Esophagus squamous epithelium (tissue), 5 donors: Measurements from ENCODE around the gene CHPT1. TPM values are rescaled to one million over a fixed set of nuclear protein-coding genes. Genes with fewer than 3 reads are reported as not detected.
"Not testable (repeated sequence)": the region's sequence is repeated elsewhere in the genome, so short reads cannot be mapped to it uniquely, and the experiment has no call there.

ENCODE experiments used
- DNase-seq: peaks from one replicate; lab custom pipeline; 2025; lab: John Stamatoyannopoulos, UW
- H3K27ac ChIP-seq, 4 donors: fragments of 200-600 bp; sonication (generic); one replicate each; pipeline ENCODE4 v1.5.1; 2016 to 2019; ENCODE audit warnings: mild to moderate bottlenecking in 1 of 4
- H3K27me3 ChIP-seq, 4 donors: fragments of 200-600 bp; sonication (generic); 1 replicate in 3 of 4; 2 replicates in 1 of 4; pipeline versions ENCODE4 v1.5.1 to v1.6.0; 2017 to 2021; ENCODE audit warnings: antibody characterized with exemption in 1 of 4
- H3K36me3 ChIP-seq, 3 donors: fragments of 200-600 bp; sonication (generic); one replicate each; pipeline ENCODE4 v1.5.1; 2016 to 2019
- H3K4me1 ChIP-seq, 3 donors: fragments of 200-600 bp; sonication (generic); one replicate each; pipeline ENCODE4 v1.5.1; 2017 to 2019
- H3K4me3 ChIP-seq, 4 donors: fragments of 200-600 bp; sonication (generic); 1 replicate in 3 of 4; 2 replicates in 1 of 4; pipeline ENCODE4 v1.5.1; 2016 to 2019; ENCODE audit warnings: mild to moderate bottlenecking in 2 of 4, moderate library complexity in 1 of 4
- H3K9me3 ChIP-seq, 3 donors: fragments of 200-600 bp; sonication (generic); one replicate each; pipeline ENCODE4 v1.5.1; 2016 to 2019
- CTCF ChIP-seq, 6 experiments: fragments of 450-650 bp in 4 of 6; fragments of 200-600 bp in 2 of 6; sonication (generic) in 2 of 6; IDR thresholded peaks; one replicate each; pipeline ENCODE4 v1.5.1; 2016 to 2019; ENCODE audit warnings: antibody characterized with exemption in 6 of 6, mild to moderate bottlenecking in 4 of 6, moderate library complexity in 4 of 6
- POLR2A ChIP-seq, 4 donors: fragments of 450-650 bp; IDR thresholded peaks; one replicate each; pipeline ENCODE4 v1.6.1; 2017; ENCODE audit warnings: antibody characterized with exemption in 4 of 4, mild to moderate bottlenecking in 4 of 4, moderate library complexity in 3 of 4
- WGBS, 2 donors: methylation state at CpG; one replicate each; pipeline ENCODE4 v1.1.5; 2018; 5-methylcytosine and 5-hydroxymethylcytosine counted together
- intact Hi-C: fragments of 100-400 bp; cut with DNase I; formaldehyde crosslinking; loops from one replicate; pipeline ENCODE4 v1.15.0; 2022
- total RNA-seq, 4 donors: library from RNA; depleted of rRNA; stranded (reverse); fragments of >200 nt; gene quantifications; one replicate each; pipeline ENCODE4 v1.1.0, GENCODE V29; 2016
- donor health status: DM: yes; HTN: yes; CAD: no.

CHPT1 gene
- total RNA-seq, 4 donors from 2014 or later: 12.7 to 53.6 (median 27.0) TPM

GRCh38 chr12:101675555-101675954, 21.9 kb upstream of the CHPT1 start:
- intact Hi-C loops: no loop called here
- DNase-seq: no peak
- Histone ChIP-seq H3K36me3 (no peaks in the 10 kb centered on the region), H3K9me3 (no peaks in the 10 kb centered on the region), H3K4me3 (no peak overlapping the region), H3K27ac (no peak overlapping the region), H3K27me3 (no peaks in the 10 kb centered on the region), H3K4me1 (peaks cover 0 to 5% (median 0%) of the 10 kb centered on the region in 3 donors)
- no peak for TF ChIP-seq POLR2A (IDR thresholded peaks at IDR 0.05)
- no peak for TF ChIP-seq CTCF (IDR thresholded peaks at IDR 0.05)
- 84 to 86% methylated on average over 2 of the region's 2 CpGs for WGBS, 2 donors

GRCh38 chr12:101676497-101676896, 20.9 kb upstream of the CHPT1 start:
- H3K9me3 ChIP-seq, intact Hi-C loops, H3K36me3 ChIP-seq, DNase-seq, H3K4me3 ChIP-seq, H3K4me1 ChIP-seq, H3K27me3 ChIP-seq, H3K27ac ChIP-seq: not testable (repeated sequence)
- WGBS, 2 donors: 38 to 61% methylated on average over 3 of the region's 3 CpGs

- Histone ChIP-seq H3K4me3 (no peak overlapping the region), H3K9me3 (no peaks in the 10 kb centered on the region), H3K27me3 (no peaks in the 10 kb centered on the region), H3K27ac (no peak overlapping the region), H3K36me3 (no peaks in the 10 kb centered on the region), H3K4me1 (no peaks in the 10 kb centered on the region)
- intact Hi-C loops: no loop called here
- TF ChIP-seq CTCF (IDR thresholded peaks at IDR 0.05): no peak
- no peak for TF ChIP-seq POLR2A (IDR thresholded peaks at IDR 0.05)
- no peak for DNase-seq
Observed at GRCh38 chr12:101678081-101678480, 19.4 kb upstream of the CHPT1 start.

- Histone ChIP-seq H3K27ac (no peak overlapping the region), H3K27me3 (no peaks in the 10 kb centered on the region), H3K4me1 (no peaks in the 10 kb centered on the region), H3K9me3 (no peaks in the 10 kb centered on the region), H3K4me3 (no peak overlapping the region), H3K36me3 (no peaks in the 10 kb centered on the region)
- TF ChIP-seq CTCF (IDR thresholded peaks at IDR 0.05) (no peak), POLR2A (IDR thresholded peaks at IDR 0.05) (no peak)
- WGBS, 2 donors: 70 to 78% methylated on average over 3 of the region's 3 CpGs
- no peak for DNase-seq
- intact Hi-C loops: no loop called here
Observed at GRCh38 chr12:101680240-101680639, 17.2 kb upstream of the CHPT1 start.

GRCh38 chr12:101680647-101681046, 16.8 kb upstream of the CHPT1 start:
- Histone ChIP-seq H3K27me3 (no peaks in the 10 kb centered on the region), H3K27ac (no peak overlapping the region), H3K4me3 (no peak overlapping the region), H3K4me1 (no peaks in the 10 kb centered on the region), H3K9me3 (no peaks in the 10 kb centered on the region), H3K36me3 (no peaks in the 10 kb centered on the region)
- no peak for DNase-seq
- intact Hi-C loops: no loop called here
- no peak for TF ChIP-seq POLR2A (IDR thresholded peaks at IDR 0.05)
- no peak for TF ChIP-seq CTCF (IDR thresholded peaks at IDR 0.05)

GRCh38 chr12:101681627-101682026, 15.8 kb upstream of the CHPT1 start:
- H3K27me3 ChIP-seq, H3K4me3 ChIP-seq, DNase-seq, H3K27ac ChIP-seq, H3K4me1 ChIP-seq, H3K36me3 ChIP-seq, H3K9me3 ChIP-seq, intact Hi-C loops: not testable (repeated sequence)
- WGBS, 2 donors: 52 to 53% methylated on average over 4 to 6 of the region's 6 CpGs
